HG02870 (cell line): Measurements from ENCODE around the gene AMIGO1.
A peak's percentile ranks its signal among the peaks of the same experiment; 100 is the strongest.
"Not testable (repeated sequence)": the region's sequence is repeated elsewhere in the genome, so short reads cannot be mapped to it uniquely, and the experiment has no call there.

Experiments
- ATAC-seq: cut with Tn5 transposase; IDR thresholded peaks from one replicate; pipeline ENCODE4 v1.9.1; 2021; ENCODE audit warnings: mild to moderate bottlenecking, moderate library complexity; ENCODE audit not compliant: unreplicated experiment

AMIGO1 gene

GRCh38 chr1:109485001-109485400 is 24.5 kb downstream of the AMIGO1 start:
- ATAC-seq, result no peak

GRCh38 chr1:109484519-109484975 is 25.0 kb downstream of the AMIGO1 start:
- no peak for ATAC-seq

DNA sequence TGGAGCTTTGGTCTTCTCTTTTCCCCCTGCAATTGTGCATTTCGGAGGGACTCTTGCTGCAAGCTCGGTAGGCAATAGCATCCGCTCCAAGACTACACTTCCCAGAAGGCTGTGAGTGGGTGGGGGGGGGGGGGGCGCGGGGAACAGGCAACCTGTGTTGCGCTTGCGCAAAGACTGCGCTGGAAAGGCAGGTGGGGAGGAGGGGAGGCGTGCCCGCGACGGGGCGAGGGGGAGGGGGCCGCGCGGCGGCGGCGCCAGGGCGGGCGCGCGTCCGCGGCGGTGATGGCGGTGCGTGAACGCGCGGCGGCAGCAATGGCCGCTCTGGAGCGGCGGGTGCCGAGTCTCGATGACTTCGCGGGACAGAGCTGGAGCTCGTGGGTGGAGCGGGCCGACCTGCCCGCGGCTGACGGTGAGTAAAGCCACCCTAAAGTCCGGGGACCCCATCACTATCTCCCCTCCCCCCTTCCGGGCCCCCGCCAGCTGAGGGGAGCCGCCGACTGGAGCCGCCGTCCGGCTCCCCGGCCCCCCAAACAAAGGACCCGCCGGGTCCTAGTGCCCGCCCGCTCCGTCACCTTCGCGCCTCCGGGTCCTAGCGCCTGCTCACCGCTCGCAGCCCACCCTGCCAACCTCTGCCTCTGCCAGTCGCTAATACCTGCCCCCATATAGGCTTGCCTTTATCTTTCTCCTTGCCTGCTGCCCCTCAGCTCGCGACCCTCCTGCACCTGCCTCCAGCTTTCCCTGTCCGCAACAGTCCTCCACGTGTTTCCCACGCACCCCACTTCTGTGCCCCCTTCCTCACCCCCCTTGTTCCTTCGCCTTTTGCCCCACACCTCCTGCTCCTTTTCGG is 25.6 kb downstream of the AMIGO1 start, which contains the start of gene ATXN7L2:
Gene ATXN7L2 (plus strand): TSS at position 234 of the 847 bp plus-strand sequence. CDS start 49 bp downstream, at position 283.
- peak; percentile 74 for ATAC-seq

- ATAC-seq, result peak; percentile 9
Observed at GRCh38 chr1:109482791-109483671, 26.5 kb downstream of the AMIGO1 start.

- ATAC-seq, result no peak
Observed at GRCh38 chr1:109482242-109482641, 27.3 kb downstream of the AMIGO1 start.

DNA sequence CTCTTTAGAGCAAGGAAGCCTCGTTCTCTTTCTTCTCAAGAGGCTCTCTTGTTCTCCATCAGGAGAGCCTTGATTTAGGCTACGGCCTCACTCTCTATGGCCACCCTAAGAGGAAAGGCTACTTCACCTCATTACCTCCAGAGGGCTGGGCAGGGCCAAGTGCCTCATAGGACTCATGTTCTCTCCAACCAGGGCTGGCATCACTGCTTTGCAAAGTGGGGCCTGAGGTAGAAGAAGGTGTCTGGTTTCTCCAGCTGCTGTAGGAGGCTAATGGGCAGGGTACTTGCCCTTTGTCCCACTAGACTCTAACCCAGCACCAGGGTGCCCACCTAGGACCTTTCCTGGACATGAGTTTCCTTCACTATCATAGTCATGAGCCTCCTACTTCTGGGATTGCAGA is 27.9 kb downstream of the AMIGO1 start:
- ATAC-seq, result no peak

- ATAC-seq, result no peak
Observed at GRCh38 chr1:109479901-109480300, 29.6 kb downstream of the AMIGO1 start.

- no peak for ATAC-seq
Observed at GRCh38 chr1:109479311-109479710, 30.2 kb downstream of the AMIGO1 start.

DNA sequence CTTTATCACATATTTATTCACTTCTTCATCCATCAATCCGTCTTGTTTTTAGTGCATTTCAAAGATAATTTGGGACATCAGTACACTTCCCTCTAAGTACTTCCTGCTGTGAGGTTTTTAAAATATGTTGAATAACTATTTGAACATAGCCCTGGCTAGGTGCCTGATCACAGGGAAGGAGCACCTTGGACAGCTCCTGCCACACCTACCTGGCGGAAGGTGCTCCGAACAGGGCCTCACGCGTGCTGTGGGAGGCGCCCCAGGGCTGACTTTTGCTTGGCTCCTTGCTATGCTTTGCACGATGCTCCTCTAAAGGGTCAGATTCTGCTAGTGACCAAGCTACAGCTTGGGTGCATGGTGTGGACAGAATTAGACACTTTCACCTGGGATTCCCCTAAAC is 30.7 kb downstream of the AMIGO1 start:
- no peak for ATAC-seq

DNA sequence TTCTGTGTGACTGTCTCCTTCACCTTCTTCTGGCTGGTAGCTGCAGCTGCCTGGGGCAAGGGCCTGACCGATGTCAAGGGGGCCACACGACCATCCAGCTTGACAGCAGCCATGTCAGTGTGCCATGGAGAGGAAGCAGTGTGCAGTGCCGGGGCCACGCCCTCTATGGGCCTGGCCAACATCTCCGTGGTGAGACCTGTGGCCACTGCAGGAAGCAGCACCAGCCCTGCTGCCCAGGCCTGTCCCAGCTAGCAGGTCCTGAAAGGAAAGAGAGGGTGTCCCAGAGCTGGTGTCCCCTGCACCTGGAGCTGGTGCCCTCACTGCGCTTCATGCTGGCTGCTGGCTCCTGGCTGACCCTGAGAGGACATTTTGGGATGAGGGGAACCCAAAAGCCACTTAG is 31.7 kb downstream of the AMIGO1 start:
- ATAC-seq, result no peak

DNA sequence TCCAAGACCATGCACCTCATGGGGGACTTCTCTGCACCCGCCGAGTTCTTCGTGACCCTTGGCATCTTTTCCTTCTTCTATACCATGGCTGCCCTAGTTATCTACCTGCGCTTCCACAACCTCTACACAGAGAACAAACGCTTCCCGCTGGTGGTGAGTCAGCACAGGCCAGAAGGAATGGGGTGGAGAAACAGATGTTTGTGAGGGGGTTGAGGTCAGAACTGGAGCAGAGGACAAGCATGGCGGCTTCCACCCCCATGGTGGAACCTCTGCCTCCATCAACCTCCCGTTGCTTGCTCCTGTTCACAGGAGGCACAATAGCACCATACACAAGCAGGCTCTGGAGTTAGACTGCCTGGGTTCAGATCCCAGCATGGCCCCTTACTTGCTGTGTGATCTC is 32.7 kb downstream of the AMIGO1 start:
- no peak for ATAC-seq

GRCh38 chr1:109475261-109475660 is 34.3 kb downstream of the AMIGO1 start:
- ATAC-seq, result no peak

DNA sequence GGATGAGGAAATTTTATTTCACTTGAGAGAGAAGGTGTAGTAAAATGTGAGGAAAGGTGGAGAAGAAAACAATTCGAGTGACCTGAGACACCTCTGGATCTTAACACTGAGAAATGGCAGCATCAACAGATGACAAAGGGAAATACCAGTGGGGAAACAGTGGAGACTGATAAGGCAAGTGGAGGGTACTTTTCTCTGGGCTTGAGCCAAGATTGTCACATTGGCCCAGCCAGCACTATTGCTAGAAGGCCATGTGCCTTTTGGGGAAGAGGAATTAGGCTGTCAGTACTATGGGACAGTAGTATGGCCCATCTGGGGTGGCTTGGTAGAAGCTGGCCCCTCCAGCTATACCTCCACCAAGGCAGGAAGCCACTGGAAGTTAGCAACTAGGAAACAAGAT is 34.8 kb downstream of the AMIGO1 start:
- no peak for ATAC-seq

DNA sequence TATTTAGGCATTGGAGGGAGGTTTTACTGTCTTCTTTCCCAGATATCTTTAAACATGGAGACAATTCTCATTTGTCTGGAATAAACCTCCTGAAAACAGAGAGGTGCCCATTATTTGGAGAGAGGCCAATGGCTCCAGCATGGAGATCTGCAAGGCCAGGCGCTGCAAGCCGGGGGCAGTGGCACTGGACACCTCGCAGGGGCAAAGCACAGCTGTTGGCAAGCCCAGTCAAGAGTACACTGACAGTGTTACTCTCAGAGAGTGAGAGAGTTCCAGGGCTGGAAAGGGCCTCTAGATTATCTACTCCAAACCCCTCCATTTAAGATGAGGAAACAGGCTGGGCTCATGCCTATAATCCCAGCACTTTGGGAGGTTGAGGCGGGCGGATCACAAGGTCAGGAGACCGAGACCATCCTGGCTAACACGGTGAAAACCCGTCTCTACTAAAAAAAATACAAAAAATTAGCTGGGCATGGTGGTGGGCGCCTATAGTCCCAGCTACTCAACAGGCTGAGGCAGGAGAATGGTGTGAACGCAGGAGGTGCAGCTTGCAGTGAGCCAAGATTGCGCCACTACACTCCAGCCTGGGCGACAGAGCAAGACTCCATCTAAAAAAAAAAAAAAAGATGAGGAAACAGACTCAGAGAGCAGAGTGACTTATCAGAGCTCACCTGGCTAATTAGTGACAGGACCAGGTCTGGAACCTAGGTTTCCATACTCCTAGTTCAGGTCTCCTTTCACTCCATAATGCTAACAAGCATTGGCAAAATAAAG is 36.1 kb downstream of the AMIGO1 start:
- ATAC-seq, result not testable (repeated sequence)

DNA sequence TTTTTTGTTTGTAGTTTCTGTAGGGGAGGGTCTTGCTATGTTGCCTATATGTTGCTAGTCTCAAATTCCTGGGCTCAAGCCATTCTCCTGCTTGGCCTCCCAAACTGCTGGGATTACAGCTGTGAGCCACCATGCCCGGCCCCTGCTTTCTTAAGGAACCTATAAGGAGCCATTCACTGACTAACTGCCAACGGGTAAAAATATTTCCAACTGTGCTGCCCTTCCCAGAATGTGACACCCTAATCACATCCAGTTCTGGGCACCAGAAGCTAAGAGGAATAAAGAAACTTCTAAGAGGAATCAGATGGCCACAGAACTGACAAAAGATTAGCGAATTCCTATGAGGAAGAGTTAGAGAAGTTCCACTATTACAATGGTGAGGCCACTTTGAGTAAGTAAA is 36.7 kb downstream of the AMIGO1 start:
- no peak for ATAC-seq

- ATAC-seq, result no peak
Observed at GRCh38 chr1:109470245-109470644, 39.3 kb downstream of the AMIGO1 start.

DNA sequence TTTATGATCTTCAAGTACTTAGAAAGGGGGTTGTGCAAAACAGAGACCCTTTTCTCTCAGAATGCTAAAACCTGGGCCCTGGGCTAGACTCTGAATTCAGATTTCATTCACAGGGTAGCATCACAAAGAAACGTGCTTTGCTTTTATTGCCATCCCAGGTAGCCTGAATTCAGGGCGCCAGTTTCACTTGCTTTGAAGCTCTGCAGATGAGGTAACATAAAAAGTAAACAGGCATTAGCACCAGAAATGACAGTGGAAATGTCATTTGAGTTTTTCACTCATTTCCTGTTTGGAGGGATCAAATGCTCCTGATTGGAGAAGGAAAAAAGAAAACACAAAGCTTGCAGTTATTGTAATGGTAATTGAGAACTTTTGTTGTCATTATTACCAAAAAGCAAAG is 40.6 kb downstream of the AMIGO1 start:
- ATAC-seq, result no peak

GRCh38 chr1:109468061-109468460 is 41.5 kb downstream of the AMIGO1 start:
- no peak for ATAC-seq

GRCh38 chr1:109467301-109467777 is 42.2 kb downstream of the AMIGO1 start:
- no peak for ATAC-seq

DNA sequence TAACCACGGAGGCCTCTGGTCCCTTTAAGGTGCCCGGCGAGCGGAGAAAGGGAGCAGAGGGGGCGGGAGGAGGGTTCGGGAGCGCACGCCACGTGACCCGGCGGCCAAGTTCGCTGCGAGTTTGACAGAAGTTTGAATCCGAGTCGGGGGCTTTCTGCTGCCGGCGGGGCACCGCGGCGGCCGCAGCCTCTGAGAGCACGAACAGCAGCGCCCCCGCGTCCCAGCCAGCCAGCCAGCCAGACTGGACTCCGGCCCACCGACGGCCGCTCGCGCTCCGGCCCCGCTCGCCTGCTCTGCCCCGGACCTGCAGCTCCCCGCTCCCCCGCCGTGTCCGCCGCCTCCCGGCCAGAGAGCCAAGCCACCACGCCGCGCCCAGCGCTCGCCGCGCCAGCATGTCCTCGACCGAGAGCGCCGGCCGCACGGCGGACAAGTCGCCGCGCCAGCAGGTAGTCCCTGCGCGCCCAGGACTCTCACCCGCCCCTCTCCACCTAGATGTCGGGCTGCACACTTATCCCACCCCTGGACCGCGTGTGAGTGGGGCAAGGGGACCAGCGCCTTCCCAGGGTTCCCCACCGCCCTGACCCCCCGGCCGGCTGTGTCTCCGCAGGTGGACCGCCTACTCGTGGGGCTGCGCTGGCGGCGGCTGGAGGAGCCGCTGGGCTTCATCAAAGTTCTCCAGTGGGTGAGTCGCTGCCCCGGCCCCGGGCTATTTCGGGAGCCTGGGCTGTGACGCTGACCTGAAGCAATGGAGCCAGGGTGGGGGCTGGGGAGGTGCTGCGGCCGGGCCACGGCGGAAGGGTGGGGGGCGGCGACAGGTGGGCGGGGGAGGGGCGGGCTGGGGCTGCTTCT is 42.9 kb downstream of the AMIGO1 start, which contains the start of gene SYPL2:
Gene SYPL2 (plus strand): TSS at position 95 of the 849 bp plus-strand sequence. CDS start 298 bp downstream, at position 393.
- no peak for ATAC-seq
